HUES6 (cell line): ENCODE data around the gene ACVR1C.

ENCODE experiments used
- H3K27ac ChIP-seq: 2 replicates; pipeline ENCODE4 v1.7.0; 2013; ENCODE audit warnings: low read depth, mild to moderate bottlenecking, low read length, inconsistent platforms
- H3K27me3 ChIP-seq: 2 replicates; pipeline ENCODE4 v1.6.1; 2013; ENCODE audit warnings: low read length; ENCODE audit not compliant: control insufficient read depth, insufficient read depth
- H3K36me3 ChIP-seq: 2 replicates; pipeline ENCODE4 v1.6.1; 2013; ENCODE audit warnings: low read length; ENCODE audit not compliant: control insufficient read depth, insufficient read depth
- H3K4me1 ChIP-seq: 2 replicates; pipeline ENCODE4 v1.6.1; 2013; ENCODE audit warnings: low read length; ENCODE audit not compliant: control insufficient read depth, insufficient read depth
- H3K4me3 ChIP-seq: 2 replicates; pipeline ENCODE4 v1.5.1; 2013; ENCODE audit warnings: low read depth, low read length
- H3K9ac ChIP-seq: one replicate; pipeline ENCODE4 v1.6.1; 2013; ENCODE audit warnings: mild to moderate bottlenecking, low read length
- H3K9me3 ChIP-seq: 2 replicates; pipeline ENCODE4 v1.6.1; 2013; ENCODE audit warnings: low read depth, low read length; ENCODE audit not compliant: control insufficient read depth, insufficient read depth

The ACVR1C gene

GRCh38 chr2:157497638-157498314 lies 130.9 kb downstream of the ACVR1C start:
- Histone ChIP-seq H3K36me3 (no peaks in the 10 kb centered on the region), H3K9me3 (no peaks in the 10 kb centered on the region), H3K4me1 (no peaks in the 10 kb centered on the region), H3K9ac (no peak overlapping the region), H3K4me3 (no peak overlapping the region), H3K27ac (no peak overlapping the region), H3K27me3 (no peaks in the 10 kb centered on the region)

GRCh38 chr2:157492189-157492773 lies 136.4 kb downstream of the ACVR1C start:
- Histone ChIP-seq H3K27ac (no peak overlapping the region), H3K36me3 (no peaks in the 10 kb centered on the region), H3K27me3 (no peaks in the 10 kb centered on the region), H3K9me3 (no peaks in the 10 kb centered on the region), H3K4me3 (no peak overlapping the region), H3K4me1 (no peaks in the 10 kb centered on the region), H3K9ac (no peak overlapping the region)

- no peaks in the 10 kb centered on the region for H3K4me1 ChIP-seq
- no peaks in the 10 kb centered on the region for H3K36me3 ChIP-seq
- H3K9me3 ChIP-seq, result no peaks in the 10 kb centered on the region
- no peak overlapping the region for H3K27ac ChIP-seq
- no peak overlapping the region for H3K4me3 ChIP-seq
- no peaks in the 10 kb centered on the region for H3K27me3 ChIP-seq
- no peak overlapping the region for H3K9ac ChIP-seq
Observed at GRCh38 chr2:157489983-157490382, 138.7 kb downstream of the ACVR1C start.

GRCh38 chr2:157488877-157489276 lies 139.8 kb downstream of the ACVR1C start:
- Histone ChIP-seq H3K4me1 (no peaks in the 10 kb centered on the region), H3K36me3 (no peaks in the 10 kb centered on the region), H3K9me3 (no peaks in the 10 kb centered on the region), H3K27me3 (no peaks in the 10 kb centered on the region), H3K9ac (no peak overlapping the region), H3K4me3 (no peak overlapping the region), H3K27ac (no peak overlapping the region)

GRCh38 chr2:157487747-157488146 lies 140.9 kb downstream of the ACVR1C start:
- no peaks in the 10 kb centered on the region for H3K36me3 ChIP-seq
- H3K9ac ChIP-seq, result no peak overlapping the region
- no peaks in the 10 kb centered on the region for H3K9me3 ChIP-seq
- H3K27ac ChIP-seq, result no peak overlapping the region
- no peaks in the 10 kb centered on the region for H3K4me1 ChIP-seq
- H3K4me3 ChIP-seq, result no peak overlapping the region
- H3K27me3 ChIP-seq, result no peaks in the 10 kb centered on the region

- no peak overlapping the region for H3K9ac ChIP-seq
- H3K4me1 ChIP-seq, result no peaks in the 10 kb centered on the region
- H3K4me3 ChIP-seq, result no peak overlapping the region
- no peaks in the 10 kb centered on the region for H3K36me3 ChIP-seq
- no peaks in the 10 kb centered on the region for H3K9me3 ChIP-seq
- H3K27ac ChIP-seq, result no peak overlapping the region
- H3K27me3 ChIP-seq, result no peaks in the 10 kb centered on the region
Observed at GRCh38 chr2:157487271-157487610, 141.4 kb downstream of the ACVR1C start.

GRCh38 chr2:157486596-157487270 lies 141.9 kb downstream of the ACVR1C start:
- Histone ChIP-seq H3K27me3 (no peaks in the 10 kb centered on the region), H3K27ac (no peak overlapping the region)

GRCh38 chr2:157480182-157480961 lies 148.3 kb downstream of the ACVR1C start:
- Histone ChIP-seq H3K9me3 (no peaks in the 10 kb centered on the region), H3K4me3 (no peak overlapping the region), H3K36me3 (no peaks in the 10 kb centered on the region), H3K9ac (no peak overlapping the region), H3K27ac (no peak overlapping the region), H3K27me3 (no peaks in the 10 kb centered on the region), H3K4me1 (no peaks in the 10 kb centered on the region; the same call in 1 of the 2 replicates)

More at GRCh38 chr2:157486596-157487270, 141.9 kb downstream of the ACVR1C start:
- H3K4me1 ChIP-seq, result no peaks in the 10 kb centered on the region
- no peaks in the 10 kb centered on the region for H3K36me3 ChIP-seq
- H3K4me3 ChIP-seq, result no peak overlapping the region
- no peaks in the 10 kb centered on the region for H3K9me3 ChIP-seq
- no peak overlapping the region for H3K9ac ChIP-seq

GRCh38 chr2:157479081-157480027 lies 149.3 kb downstream of the ACVR1C start:
- Histone ChIP-seq H3K4me3 (no peak overlapping the region), H3K27ac (no peak overlapping the region), H3K36me3 (no peaks in the 10 kb centered on the region)

GRCh38 chr2:157477919-157478318 lies 150.7 kb downstream of the ACVR1C start:
- no peaks in the 10 kb centered on the region for H3K36me3 ChIP-seq
- no peaks in the 10 kb centered on the region; the same call in 1 of the 2 replicates for H3K4me1 ChIP-seq
- H3K27ac ChIP-seq, result no peak overlapping the region
- H3K27me3 ChIP-seq, result no peaks in the 10 kb centered on the region
- H3K9me3 ChIP-seq, result no peaks in the 10 kb centered on the region
- no peak overlapping the region for H3K9ac ChIP-seq
- no peak overlapping the region for H3K4me3 ChIP-seq

More at GRCh38 chr2:157479081-157480027, 149.3 kb downstream of the ACVR1C start:
- no peaks in the 10 kb centered on the region for H3K9me3 ChIP-seq
- H3K4me1 ChIP-seq, result no peaks in the 10 kb centered on the region; the same call in 1 of the 2 replicates
- H3K9ac ChIP-seq, result no peak overlapping the region
- H3K27me3 ChIP-seq, result no peaks in the 10 kb centered on the region
